ENCODE results near the gene CXCL1. TPM values are rescaled to one million over a fixed set of nuclear protein-coding genes. Genes with fewer than 3 reads are reported as not detected.

Gene CXCL1
- total RNA-seq, 1 donor from 2014 or later, result 2.7 TPM

GRCh38 chr4:73875401-73875800, 6.2 kb downstream of the CXCL1 start:
- Mint-ChIP-seq H3K27me3 (peaks cover 28% of the 10 kb centered on the region), H3K27ac (no peak overlapping the region), H3K4me1 (ENCODE audit: low read depth) (peaks cover 6% of the 10 kb centered on the region), H3K4me3 (ENCODE audit: low read depth) (no peak overlapping the region), H3K9me3 (ENCODE audit: low read depth) (no peaks in the 10 kb centered on the region), H3K36me3 (ENCODE audit: insufficient read depth) (no peaks in the 10 kb centered on the region)
- no peak for DNase-seq (ENCODE audit: low spot score, unreplicated experiment)
- TF ChIP-seq, protein P1, sequence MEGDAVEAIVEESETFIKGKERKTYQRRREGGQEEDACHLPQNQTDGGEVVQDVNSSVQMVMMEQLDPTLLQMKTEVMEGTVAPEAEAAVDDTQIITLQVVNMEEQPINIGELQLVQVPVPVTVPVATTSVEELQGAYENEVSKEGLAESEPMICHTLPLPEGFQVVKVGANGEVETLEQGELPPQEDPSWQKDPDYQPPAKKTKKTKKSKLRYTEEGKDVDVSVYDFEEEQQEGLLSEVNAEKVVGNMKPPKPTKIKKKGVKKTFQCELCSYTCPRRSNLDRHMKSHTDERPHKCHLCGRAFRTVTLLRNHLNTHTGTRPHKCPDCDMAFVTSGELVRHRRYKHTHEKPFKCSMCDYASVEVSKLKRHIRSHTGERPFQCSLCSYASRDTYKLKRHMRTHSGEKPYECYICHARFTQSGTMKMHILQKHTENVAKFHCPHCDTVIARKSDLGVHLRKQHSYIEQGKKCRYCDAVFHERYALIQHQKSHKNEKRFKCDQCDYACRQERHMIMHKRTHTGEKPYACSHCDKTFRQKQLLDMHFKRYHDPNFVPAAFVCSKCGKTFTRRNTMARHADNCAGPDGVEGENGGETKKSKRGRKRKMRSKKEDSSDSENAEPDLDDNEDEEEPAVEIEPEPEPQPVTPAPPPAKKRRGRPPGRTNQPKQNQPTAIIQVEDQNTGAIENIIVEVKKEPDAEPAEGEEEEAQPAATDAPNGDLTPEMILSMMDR (IDR thresholded peaks at IDR 0.05; ENCODE audit: unreplicated experiment), result no peak

DNA sequence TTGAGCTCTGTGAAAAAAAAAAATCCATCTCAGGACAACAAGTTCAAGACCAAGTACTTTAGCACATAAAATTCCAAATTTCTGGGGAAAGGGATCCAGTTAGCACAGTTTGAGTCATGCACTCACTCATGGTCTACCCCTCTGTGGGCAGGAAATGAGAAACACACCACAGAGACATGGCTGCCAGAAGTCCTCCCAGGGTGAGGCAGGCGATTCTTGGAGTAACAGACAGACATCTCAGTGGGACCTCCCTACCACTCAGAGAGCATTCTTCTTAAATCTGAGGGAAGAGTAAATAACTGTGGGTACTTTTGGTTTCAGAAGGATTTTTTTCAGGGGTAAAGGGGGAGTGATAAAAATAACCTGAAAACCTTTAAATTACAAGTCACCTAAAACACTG, 14.1 kb downstream of the CXCL1 start:
- DNase-seq (ENCODE audit: low spot score, unreplicated experiment), result no peak
- H3K4me3 Mint-ChIP-seq (ENCODE audit: low read depth), result no peak overlapping the region
- peaks cover 7% of the 10 kb centered on the region for H3K4me1 Mint-ChIP-seq (ENCODE audit: low read depth)
- H3K36me3 Mint-ChIP-seq (ENCODE audit: insufficient read depth), result no peaks in the 10 kb centered on the region
- H3K27ac Mint-ChIP-seq, result no peak overlapping the region
- H3K27me3 Mint-ChIP-seq, result peaks cover 6% of the 10 kb centered on the region
- TF ChIP-seq, protein P1 (IDR thresholded peaks at IDR 0.05; ENCODE audit: unreplicated experiment), result no peak
- H3K9me3 Mint-ChIP-seq (ENCODE audit: low read depth), result no peaks in the 10 kb centered on the region

GRCh38 chr4:73885574-73886267, 16.5 kb downstream of the CXCL1 start:
- no peak for DNase-seq (ENCODE audit: low spot score, unreplicated experiment)
- Mint-ChIP-seq H3K4me3 (ENCODE audit: low read depth) (no peak overlapping the region), H3K27ac (no peak overlapping the region), H3K27me3 (peaks cover 6% of the 10 kb centered on the region), H3K4me1 (ENCODE audit: low read depth) (no peaks in the 10 kb centered on the region), H3K9me3 (ENCODE audit: low read depth) (no peaks in the 10 kb centered on the region), H3K36me3 (ENCODE audit: insufficient read depth) (no peaks in the 10 kb centered on the region)
- TF ChIP-seq, protein P1 (IDR thresholded peaks at IDR 0.05; ENCODE audit: unreplicated experiment), result no peak

GRCh38 chr4:73891326-73891725, 22.1 kb downstream of the CXCL1 start:
- H3K4me1 Mint-ChIP-seq (ENCODE audit: low read depth), result peaks cover 19% of the 10 kb centered on the region
- H3K27ac Mint-ChIP-seq, result no peak overlapping the region
- no peaks in the 10 kb centered on the region for H3K36me3 Mint-ChIP-seq (ENCODE audit: insufficient read depth)
- H3K4me3 Mint-ChIP-seq (ENCODE audit: low read depth), result no peak overlapping the region
- peaks cover 2% of the 10 kb centered on the region for H3K27me3 Mint-ChIP-seq
- TF ChIP-seq, protein P1 (IDR thresholded peaks at IDR 0.05; ENCODE audit: unreplicated experiment), result no peak
- DNase-seq (ENCODE audit: low spot score, unreplicated experiment), result no peak
- no peaks in the 10 kb centered on the region for H3K9me3 Mint-ChIP-seq (ENCODE audit: low read depth)

DNA sequence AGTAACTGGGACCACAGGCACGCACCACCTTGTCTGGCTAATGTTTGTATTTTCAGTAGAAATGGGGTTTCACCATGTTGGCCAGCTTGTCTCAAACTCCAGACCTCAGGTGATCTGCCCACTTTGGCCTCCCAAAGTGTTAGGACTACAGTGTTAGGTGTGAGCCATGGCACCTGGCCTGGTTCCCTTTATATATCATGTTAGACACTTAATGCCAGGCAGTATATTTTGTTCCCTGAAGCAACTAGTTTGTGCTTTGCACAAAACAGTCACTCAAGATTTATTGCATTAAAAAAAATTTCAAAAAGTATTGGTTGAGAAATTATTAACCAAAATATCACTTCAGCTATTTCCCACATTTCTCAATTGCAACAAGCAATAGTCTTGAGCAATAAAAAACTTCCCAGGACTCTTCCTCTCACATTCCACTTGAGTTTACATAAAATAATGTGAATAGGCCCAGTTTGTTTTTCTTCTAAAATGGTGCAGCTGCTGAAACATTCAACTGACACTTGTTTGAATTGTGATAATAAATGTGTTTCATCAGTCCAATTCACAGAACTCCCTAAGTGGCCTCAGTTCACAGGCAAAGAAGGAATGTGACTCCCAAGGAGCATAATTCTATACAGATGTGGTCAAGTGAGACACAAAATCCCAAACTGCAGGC, 22.7 kb downstream of the CXCL1 start:
- Mint-ChIP-seq H3K27me3 (peaks cover 2% of the 10 kb centered on the region), H3K9me3 (ENCODE audit: low read depth) (no peaks in the 10 kb centered on the region), H3K27ac (peak overlapping the region; percentile 41), H3K4me3 (ENCODE audit: low read depth) (no peak overlapping the region), H3K36me3 (ENCODE audit: insufficient read depth) (no peaks in the 10 kb centered on the region), H3K4me1 (ENCODE audit: low read depth) (peaks cover 19% of the 10 kb centered on the region)
- TF ChIP-seq, protein P1 (IDR thresholded peaks at IDR 0.05; ENCODE audit: unreplicated experiment), result no peak
- DNase-seq (ENCODE audit: low spot score, unreplicated experiment), result no peak

Data from progenitor cell of endocrine pancreas (in vitro differentiated cells).